CD14-positive monocyte (primary cell): Measurements from ENCODE around the gene SFPQ. TPM values are rescaled to one million over a fixed set of nuclear protein-coding genes. Genes with fewer than 3 reads are reported as not detected.
A peak's percentile ranks its signal among the peaks of the same experiment; 100 is the strongest.

Source experiments
- DNase-seq, 3 donors: peaks; one replicate each; pipeline ENCODE4 v3.0.0-alpha.2; 2011 to 2022
- H2AFZ ChIP-seq: 2 replicates; pipeline ENCODE4 v1.6.0; 2012; ENCODE audit warnings: mild to moderate bottlenecking, low read depth, low read length, inconsistent platforms; ENCODE audit not compliant: insufficient read depth, poor library complexity, severe bottlenecking
- H3K27ac ChIP-seq, 2 donors: 1 replicate in 1 of 2; 2 replicates in 1 of 2; pipeline ENCODE4 v1.5.1; 2012 to 2013; ENCODE audit warnings: low read length in 2 of 2, control low read depth in 1 of 2, inconsistent platforms in 1 of 2, low read depth in 1 of 2, mild to moderate bottlenecking in 1 of 2
- H3K27me3 ChIP-seq, 2 donors: one replicate each; pipeline versions ENCODE4 v1.6.0 to v1.6.1; 2011 to 2013; ENCODE audit warnings: low read length in 2 of 2; ENCODE audit not compliant: control insufficient read depth in 2 of 2, insufficient read depth in 2 of 2
- H3K36me3 ChIP-seq, 2 donors: replicated peaks in 1 of 2; 1 replicate in 1 of 2; 2 replicates in 1 of 2; pipeline versions ENCODE4 v1.5.1 to v1.6.1; 2012 to 2013; ENCODE audit warnings: low read length in 2 of 2, control low read depth in 1 of 2, inconsistent platforms in 1 of 2, mild to moderate bottlenecking in 1 of 2; ENCODE audit not compliant: insufficient read depth in 2 of 2, control insufficient read depth in 1 of 2
- H3K4me1 ChIP-seq, 2 donors: 1 replicate in 1 of 2; 2 replicates in 1 of 2; pipeline versions ENCODE4 v1.5.1 to v1.6.1; 2012 to 2013; ENCODE audit warnings: low read length in 2 of 2, control low read depth in 1 of 2, inconsistent platforms in 1 of 2, mild to moderate bottlenecking in 1 of 2, moderate library complexity in 1 of 2; ENCODE audit not compliant: insufficient read depth in 2 of 2, control insufficient read depth in 1 of 2
- H3K4me2 ChIP-seq: replicated peaks from 2 replicates; pipeline ENCODE3; 2012; ENCODE audit warnings: low read length, moderate library complexity, mild to moderate bottlenecking; ENCODE audit not compliant: poor library complexity, severe bottlenecking; ENCODE audit errors: extremely low read depth
- H3K4me3 ChIP-seq, 3 experiments: fragments of 200-600 bp in 1 of 3; sonication (generic) in 1 of 3; replicated peaks in 1 of 3; 1 replicate in 2 of 3; 2 replicates in 1 of 3; pipeline ENCODE4 v1.5.1; 2011 to 2013; ENCODE audit warnings: low read length in 3 of 3, mild to moderate bottlenecking in 3 of 3, control low read depth in 2 of 3, low read depth in 2 of 3, inconsistent platforms in 1 of 3, moderate library complexity in 1 of 3
- H3K79me2 ChIP-seq: 2 replicates; pipeline ENCODE4 v1.6.0; 2012; ENCODE audit warnings: mild to moderate bottlenecking, control low read depth, inconsistent platforms, low read length, moderate library complexity; ENCODE audit not compliant: insufficient read depth
- H3K9ac ChIP-seq: 2 replicates; pipeline ENCODE4 v1.6.0; 2017; ENCODE audit warnings: low read length, mild to moderate bottlenecking; ENCODE audit not compliant: insufficient read depth, poor library complexity, severe bottlenecking
- H3K9me3 ChIP-seq, 2 donors: replicated peaks in 1 of 2; 1 replicate in 1 of 2; 2 replicates in 1 of 2; pipeline versions ENCODE4 v1.5.1 to v1.6.1; 2012 to 2013; ENCODE audit warnings: low read length in 2 of 2, control low read depth in 1 of 2; ENCODE audit not compliant: control insufficient read depth in 1 of 2, insufficient read depth in 1 of 2
- H4K20me1 ChIP-seq: 2 replicates; pipeline ENCODE4 v1.6.0; 2012; ENCODE audit warnings: mild to moderate bottlenecking, low read length, control low read depth, moderate library complexity; ENCODE audit not compliant: insufficient read depth
- H3K27ac Mint-ChIP-seq, 7 donors: one replicate each; pipeline ENCODE4 v1.8.0; 2020; ENCODE audit warnings: mild to moderate bottlenecking in 7 of 7, mixed read lengths in 7 of 7, moderate library complexity in 6 of 7, inconsistent platforms in 2 of 7
- H3K27me3 Mint-ChIP-seq, 3 donors: one replicate each; pipeline ENCODE4 v1.8.0; 2021 to 2022; ENCODE audit warnings: low read depth in 3 of 3, mild to moderate bottlenecking in 3 of 3, mixed read lengths in 3 of 3, moderate library complexity in 3 of 3, inconsistent platforms in 1 of 3
- H3K36me3 Mint-ChIP-seq, 2 donors: one replicate each; pipeline ENCODE4 v1.8.0; 2020; ENCODE audit warnings: mixed read lengths in 2 of 2, inconsistent platforms in 1 of 2, mild to moderate bottlenecking in 1 of 2
- H3K4me1 Mint-ChIP-seq: one replicate; pipeline ENCODE4 v1.8.0; 2020; ENCODE audit warnings: mild to moderate bottlenecking, mixed read lengths
- H3K4me3 Mint-ChIP-seq, 2 donors: one replicate each; pipeline ENCODE4 v1.8.0; 2020; ENCODE audit warnings: mild to moderate bottlenecking in 2 of 2, mixed read lengths in 2 of 2, moderate library complexity in 1 of 2
- H3K9me3 Mint-ChIP-seq, 7 donors: one replicate each; pipeline ENCODE4 v1.8.0; 2020 to 2022; ENCODE audit warnings: mixed read lengths in 7 of 7, mild to moderate bottlenecking in 6 of 7, moderate library complexity in 6 of 7, inconsistent platforms in 2 of 7
- CTCF ChIP-seq: fragments of 200-600 bp; IDR thresholded peaks from one replicate; pipeline ENCODE4 v1.8.0; 2022; ENCODE audit warnings: antibody characterized with exemption, mild to moderate bottlenecking
- WGBS: methylation state at CpG from one replicate; pipeline ENCODE4 v1.1.5; 2013; ENCODE audit warnings: missing lambda C conversion rate; ENCODE audit not compliant: insufficient coverage; 5-methylcytosine and 5-hydroxymethylcytosine counted together
- intact Hi-C, 2 donors: fragments of 100-400 bp; cut with micrococcal nuclease; formaldehyde crosslinking; loops; one replicate each; pipeline versions ENCODE4 v1.15.0 to v1.15.1; 2023
- polyA plus RNA-seq, 3 donors: library from polyadenylated mRNA; depleted of rRNA in 1 of 3; unstranded in 2 of 3; stranded (reverse) in 1 of 3; fragments of 300-500 nt in 2 of 3; fragments of >200 nt in 1 of 3; fragmentation: Illumina TruSeq in 2 of 3; gene quantifications; 1 replicate in 2 of 3; 2 replicates in 1 of 3; pipeline ENCODE4 v1.2.3, GENCODE V29; 2012 to 2021

The SFPQ gene
- polyA plus RNA-seq, 3 donors, result 80.8 to 220 (median 89.2) TPM

DNA sequence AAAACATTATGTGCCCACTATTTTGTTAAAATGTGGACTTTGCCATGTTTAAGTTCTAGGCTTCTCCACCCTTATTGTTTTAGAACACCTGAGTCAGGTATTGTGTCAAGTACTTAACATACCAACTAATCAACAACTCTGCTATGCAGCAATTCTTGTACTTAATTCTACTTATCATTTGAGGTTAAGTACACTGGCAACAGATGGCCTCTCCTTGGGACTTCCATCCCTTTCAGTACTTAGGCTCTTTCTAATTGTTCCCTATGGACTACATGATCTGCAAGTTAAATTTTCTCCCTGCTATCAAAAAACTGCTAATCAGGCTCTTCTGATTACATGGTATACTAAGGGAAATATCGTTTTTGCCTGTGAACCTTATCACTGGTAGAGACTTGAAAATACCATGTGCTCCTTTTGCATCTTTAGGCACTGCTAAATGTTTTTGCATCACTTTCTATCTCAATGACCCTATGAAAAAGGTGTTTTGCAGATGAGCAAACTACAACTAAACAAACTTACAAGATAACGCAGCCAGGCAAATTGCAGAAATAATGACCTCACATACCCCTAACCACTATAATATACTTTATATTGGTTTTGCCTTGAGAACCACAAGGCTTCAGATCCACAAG is 18.9 kb downstream of the SFPQ start:
- H3K4me2 ChIP-seq, result no peak overlapping the region
- no peak overlapping the region for H3K9ac ChIP-seq
- H3K4me1 ChIP-seq, result no peaks in the 10 kb centered on the region
- no peak overlapping the region for H3K4me3 ChIP-seq
- H3K9me3 ChIP-seq, result no peaks in the 10 kb centered on the region
- peaks cover 53% of the 10 kb centered on the region for H4K20me1 ChIP-seq
- peaks cover 42 to 48% of the 10 kb centered on the region in 2 donors for H3K36me3 ChIP-seq
- intact Hi-C loops, result no loop called here
- H3K27me3 ChIP-seq, result no peaks in the 10 kb centered on the region
- peaks cover 9% of the 10 kb centered on the region for H3K79me2 ChIP-seq
- peaks cover 41 to 48% of the 10 kb centered on the region in 2 donors for H3K36me3 Mint-ChIP-seq
- no CpG with 5 or more reads among the region's 2 CpGs for WGBS
- no peak overlapping the region for H3K4me3 Mint-ChIP-seq
- H3K9me3 Mint-ChIP-seq, result no peaks in the 10 kb centered on the region
- H3K27ac ChIP-seq, result no peak overlapping the region
- DNase-seq, result no peak
- no peaks in the 10 kb centered on the region for H3K4me1 Mint-ChIP-seq
- H3K27me3 Mint-ChIP-seq, result no peaks in the 10 kb centered on the region
- no peak overlapping the region for H2AFZ ChIP-seq
- no peak for TF ChIP-seq CTCF
- peak overlapping the region in 1 of 7 donors; percentile 63 for H3K27ac Mint-ChIP-seq

GRCh38 chr1:35173491-35173890 is 19.5 kb downstream of the SFPQ start:
- Histone ChIP-seq H3K79me2 (peaks cover 3% of the 10 kb centered on the region), H3K9me3 (no peaks in the 10 kb centered on the region), H4K20me1 (peaks cover 48% of the 10 kb centered on the region), H3K27ac (no peak overlapping the region), H3K9ac (no peak overlapping the region), H3K4me2 (no peak overlapping the region), H3K4me1 (no peaks in the 10 kb centered on the region), H2AFZ (no peak overlapping the region), H3K36me3 (peaks cover 36 to 43% of the 10 kb centered on the region in 2 donors), H3K27me3 (no peaks in the 10 kb centered on the region), H3K4me3 (no peak overlapping the region)
- Mint-ChIP-seq H3K27me3 (no peaks in the 10 kb centered on the region), H3K4me3 (no peak overlapping the region), H3K9me3 (no peaks in the 10 kb centered on the region), H3K27ac (no peak overlapping the region), H3K36me3 (peaks cover 39 to 42% of the 10 kb centered on the region in 2 donors), H3K4me1 (no peaks in the 10 kb centered on the region)
- no peak for TF ChIP-seq CTCF
- no CpG with 5 or more reads among the region's 2 CpGs for WGBS
- DNase-seq, result no peak
- intact Hi-C loops, result no loop called here
